ENCODE data around the gene SLIT3. TPM values are rescaled to one million over a fixed set of nuclear protein-coding genes. Genes with fewer than 3 reads are reported as not detected.
A peak's percentile ranks its signal among the peaks of the same experiment; 100 is the strongest.

SLIT3 gene
- total and polyA plus RNA-seq, 8 donors, result 1.2 to 24.5 (median 8.6) TPM

DNA sequence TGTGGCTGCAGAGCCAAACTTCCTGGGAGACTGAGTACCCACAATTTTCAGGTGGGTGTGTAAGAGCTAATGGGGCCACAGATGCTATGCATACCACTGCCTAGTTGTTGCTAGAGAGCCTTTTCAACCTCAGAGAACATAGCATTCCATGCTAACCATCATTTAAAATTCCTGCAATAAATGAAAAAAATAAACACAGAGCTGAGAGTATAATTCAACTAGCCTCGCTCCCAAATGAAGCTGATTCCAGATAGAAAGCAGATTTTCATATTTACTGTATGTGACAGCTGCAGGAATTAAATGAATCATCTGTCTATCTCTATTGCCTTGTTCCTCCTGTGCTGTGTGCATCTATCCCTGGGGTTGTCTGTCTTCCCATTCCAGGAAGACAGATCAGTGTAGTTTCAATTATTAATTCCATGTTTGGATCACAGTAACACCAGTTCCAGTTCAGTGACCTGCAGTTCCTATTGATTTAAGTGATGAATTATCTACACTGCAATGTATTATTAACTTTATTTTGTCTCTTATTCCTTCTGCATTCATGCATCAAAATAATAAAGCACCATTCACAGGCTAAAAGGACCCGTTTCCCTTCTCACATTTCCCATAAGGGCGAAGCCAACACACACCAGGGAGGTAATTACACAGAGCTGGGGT lies 324.5 kb downstream of the SLIT3 start:
- no peak overlapping the region for H3K27ac ChIP-seq
- intact Hi-C loops (cut with DNase I; ENCODE audit: low total_unique reads), result no loop called here
- DNase-seq, result no peak

GRCh38 chr5:168975331-168975730 lies 325.6 kb downstream of the SLIT3 start:
- no peak for DNase-seq
- Histone ChIP-seq H3K27me3 (no peaks in the 10 kb centered on the region), H3K9me3 (no peaks in the 10 kb centered on the region), H3K36me3 (no peaks in the 10 kb centered on the region), H3K27ac (no peak overlapping the region), H3K4me3 (no peak overlapping the region), H3K4me1 (peaks cover 0 to 6% (median 0%) of the 10 kb centered on the region in 4 donors)
- WGBS, 5 donors, result 71 to 91% (median 84%) methylated on average over 3 of the region's 3 CpGs
- TF ChIP-seq POLR2AphosphoS5 (IDR thresholded peaks at IDR 0.05), result no peak
- TF ChIP-seq EP300 (IDR thresholded peaks at IDR 0.05), result no peak
- no peak for TF ChIP-seq POLR2A (IDR thresholded peaks at IDR 0.05)
- TF ChIP-seq CTCF (IDR thresholded peaks at IDR 0.05), result no peak
- intact Hi-C loops (cut with DNase I; ENCODE audit: low total_unique reads), result no loop called here

More for the DNA sequence above, 324.5 kb downstream of the SLIT3 start:
- Histone ChIP-seq H3K36me3 (no peaks in the 10 kb centered on the region), H3K4me3 (no peak overlapping the region), H3K9me3 (no peaks in the 10 kb centered on the region), H3K27me3 (no peaks in the 10 kb centered on the region), H3K4me1 (peaks cover 0 to 6% (median 0%) of the 10 kb centered on the region in 4 donors)
- 70 to 87% (median 86%) methylated on average over 3 of the region's 3 CpGs for WGBS, 5 donors
- TF ChIP-seq POLR2AphosphoS5 (IDR thresholded peaks at IDR 0.05), result no peak
- TF ChIP-seq EP300 (IDR thresholded peaks at IDR 0.05), result no peak
- TF ChIP-seq CTCF (IDR thresholded peaks at IDR 0.05), result no peak
- TF ChIP-seq POLR2A (IDR thresholded peaks at IDR 0.05), result no peak

GRCh38 chr5:168974082-168974481 lies 326.9 kb downstream of the SLIT3 start:
- 69 to 89% (median 79%) methylated on average over 2 of the region's 2 CpGs for WGBS, 5 donors
- no peak overlapping the region for H3K4me3 ChIP-seq
- no peak for TF ChIP-seq EP300 (IDR thresholded peaks at IDR 0.05)
- TF ChIP-seq CTCF (IDR thresholded peaks at IDR 0.05), result no peak
- peak in 1 of 3 donors; percentile 23 for TF ChIP-seq POLR2AphosphoS5 (IDR thresholded peaks at IDR 0.05)
- no peaks in the 10 kb centered on the region for H3K9me3 ChIP-seq
- H3K27me3 ChIP-seq, result no peaks in the 10 kb centered on the region
- peaks cover 0 to 6% (median 0%) of the 10 kb centered on the region in 4 donors for H3K4me1 ChIP-seq
- no peak overlapping the region for H3K27ac ChIP-seq
- DNase-seq, result no peak
- H3K36me3 ChIP-seq, result no peaks in the 10 kb centered on the region
- intact Hi-C loops (cut with DNase I; ENCODE audit: low total_unique reads), result no loop called here

DNA sequence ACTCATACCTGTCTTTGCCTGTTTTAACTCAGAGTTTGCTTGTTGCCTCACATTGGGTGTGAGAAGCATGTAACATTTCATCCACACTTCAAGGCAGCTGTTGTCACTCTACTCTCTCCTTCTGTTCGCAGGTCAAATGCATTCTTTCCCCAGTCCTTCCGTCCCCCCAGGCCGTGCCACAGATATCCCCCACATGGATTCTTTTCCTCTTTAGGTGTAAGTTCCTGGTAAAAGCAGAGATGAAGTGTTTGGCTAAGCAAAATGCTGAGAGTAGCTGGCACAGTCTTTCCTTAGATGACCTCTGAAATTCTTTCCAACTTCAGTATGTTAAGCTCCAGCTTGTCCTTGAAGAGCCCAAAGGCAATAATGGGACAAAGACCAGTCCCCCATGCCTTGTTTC lies 328.2 kb downstream of the SLIT3 start:
- no peak overlapping the region for H3K4me3 ChIP-seq
- WGBS, 5 donors, result 60 to 84% (median 71%) methylated on average over 3 of the region's 3 CpGs
- TF ChIP-seq POLR2A (IDR thresholded peaks at IDR 0.05) (no peak), EP300 (IDR thresholded peaks at IDR 0.05) (no peak), CTCF (IDR thresholded peaks at IDR 0.05) (no peak), POLR2AphosphoS5 (IDR thresholded peaks at IDR 0.05) (no peak)
- H3K4me1 ChIP-seq, result peaks cover 0 to 6% (median 0%) of the 10 kb centered on the region in 4 donors
- no peaks in the 10 kb centered on the region for H3K36me3 ChIP-seq
- H3K27ac ChIP-seq, result no peak overlapping the region
- no peaks in the 10 kb centered on the region for H3K9me3 ChIP-seq
- H3K27me3 ChIP-seq, result no peaks in the 10 kb centered on the region
- intact Hi-C loops (cut with DNase I; ENCODE audit: low total_unique reads), result no loop called here
- no peak for DNase-seq

All from stomach (tissue), 9 donors.